ENCODE measurements around the gene CLDN9.

CLDN9 gene

GRCh38 chr16:2974319-2975056 lies 38.2 kb upstream of the CLDN9 start:
- FAIRE-seq = no peak

- no peak for FAIRE-seq
These were observed 37.4 kb upstream of the CLDN9 start for GRCh38 chr16:2975161-2975795.

GRCh38 chr16:2976201-2976600 lies 36.5 kb upstream of the CLDN9 start:
- FAIRE-seq = no peak

- no peak for FAIRE-seq
These were observed 36.0 kb upstream of the CLDN9 start for GRCh38 chr16:2976673-2977072.

GRCh38 chr16:2977440-2977839 lies 35.3 kb upstream of the CLDN9 start:
- FAIRE-seq = no peak

- FAIRE-seq = no peak
These were observed 33.0 kb upstream of the CLDN9 start for GRCh38 chr16:2979669-2980226.

- no peak for FAIRE-seq
These were observed 32.2 kb upstream of the CLDN9 start, which contains the start of gene PKMYT1 for GRCh38 chr16:2980227-2981176. TSS of gene PKMYT1 (minus strand) at chr16:2980446. CDS start at chr16:2979657, 789 bp downstream.

GRCh38 chr16:2981177-2981898 lies 31.4 kb upstream of the CLDN9 start:
- no peak for FAIRE-seq

- FAIRE-seq = no peak
These were observed 30.8 kb upstream of the CLDN9 start for GRCh38 chr16:2981899-2982250.

GRCh38 chr16:2982402-2982801 lies 30.3 kb upstream of the CLDN9 start:
- FAIRE-seq = no peak

GRCh38 chr16:2983706-2984136 lies 29.0 kb upstream of the CLDN9 start:
- FAIRE-seq = no peak

- no peak for FAIRE-seq
These were observed 27.3 kb upstream of the CLDN9 start for GRCh38 chr16:2985462-2985861.

GRCh38 chr16:2985893-2986355 lies 26.8 kb upstream of the CLDN9 start:
- no peak for FAIRE-seq

GRCh38 chr16:2986623-2987188 lies 26.0 kb upstream of the CLDN9 start:
- FAIRE-seq = no peak

GRCh38 chr16:2987286-2987685 lies 25.4 kb upstream of the CLDN9 start:
- FAIRE-seq = no peak

- no peak for FAIRE-seq
These were observed 24.9 kb upstream of the CLDN9 start for GRCh38 chr16:2987833-2988232.

GRCh38 chr16:2988590-2989099 lies 24.1 kb upstream of the CLDN9 start:
- FAIRE-seq = no peak

- FAIRE-seq = no peak
These were observed 21.8 kb upstream of the CLDN9 start for GRCh38 chr16:2990891-2991290.

GRCh38 chr16:2991566-2992261 lies 21.0 kb upstream of the CLDN9 start:
- FAIRE-seq = no peak

- FAIRE-seq = no peak
These were observed 20.2 kb upstream of the CLDN9 start for GRCh38 chr16:2992383-2993081.
